IMR-90 (cell line): ENCODE measurements around the gene CACNA2D3. TPM values are rescaled to one million over a fixed set of nuclear protein-coding genes. Genes with fewer than 3 reads are reported as not detected.

Source experiments
- ATAC-seq: fragments of 200-7000 bp; cut with Tn5 transposase; 2 replicates; pipeline ENCODE4 v1.9.1; 2020; ENCODE audit warnings: low read depth, mild to moderate bottlenecking, moderate library complexity
- BruUV-seq: library from RNA; stranded (reverse); fragments of 400-500 nt; replicated peaks from 2 replicates; lab custom pipeline; 2021; lab: Mats Ljungman, UMichigan
- CTCF ChIA-PET: fragments of 300-600 bp; formaldehyde crosslinking; extraction: SDS; loops from one replicate; lab custom pipeline; 2021; ENCODE audit warnings: antibody characterized with exemption; lab: Yijun Ruan, JAX
- POLR2A ChIA-PET: fragments of 300-600 bp; sonication (Branson Sonifier 250); formaldehyde crosslinking; loops from one replicate; lab custom pipeline; 2022; ENCODE audit warnings: antibody characterized with exemption; ENCODE audit not compliant: unreplicated experiment; lab: Charles Lee
- DNase-seq: peaks from one replicate; pipeline ENCODE4 v3.0.0; 2013
- H2AFZ ChIP-seq: replicated peaks from 2 replicates; pipeline ENCODE3; 2013; ENCODE audit warnings: low read length, mild to moderate bottlenecking; ENCODE audit not compliant: poor library complexity
- H2AK5ac ChIP-seq: 2 replicates; pipeline ENCODE4 v1.6.1; 2013; ENCODE audit warnings: low read depth, low read length, inconsistent platforms
- H2AK9ac ChIP-seq: replicated peaks from 2 replicates; pipeline ENCODE3; 2013; ENCODE audit warnings: mild to moderate bottlenecking, low read depth, low read length, moderate library complexity; ENCODE audit not compliant: poor library complexity
- H2BK120ac ChIP-seq: 2 replicates; pipeline ENCODE4 v1.6.1; 2013; ENCODE audit warnings: low read depth, low read length, inconsistent platforms
- H2BK15ac ChIP-seq: 3 replicates; pipeline ENCODE4 v1.6.1; 2013; ENCODE audit warnings: low read depth, low read length, inconsistent platforms
- H2BK20ac ChIP-seq: 2 replicates; pipeline ENCODE4 v1.6.1; 2013; ENCODE audit warnings: low read depth, mild to moderate bottlenecking, inconsistent platforms, low read length, moderate library complexity
- H2BK5ac ChIP-seq: 2 replicates; pipeline ENCODE4 v1.6.1; 2013; ENCODE audit warnings: mild to moderate bottlenecking, low read depth, low read length, inconsistent platforms; ENCODE audit not compliant: poor library complexity, severe bottlenecking
- H3K14ac ChIP-seq: replicated peaks from 2 replicates; pipeline ENCODE4 v1.6.1; 2013; ENCODE audit warnings: low read depth, low read length, inconsistent platforms
- H3K18ac ChIP-seq: 2 replicates; pipeline ENCODE4 v1.6.1; 2013; ENCODE audit warnings: low read depth, low read length, control low read depth
- H3K23ac ChIP-seq: 2 replicates; pipeline ENCODE4 v1.6.1; 2013; ENCODE audit warnings: low read depth, low read length, inconsistent platforms
- H3K27ac ChIP-seq: 2 replicates; pipeline ENCODE4 v1.5.1; 2013; ENCODE audit warnings: mild to moderate bottlenecking, control low read depth, low read length; ENCODE audit not compliant: insufficient read depth
- H3K27me3 ChIP-seq: 2 replicates; pipeline ENCODE4 v1.6.1; 2013; ENCODE audit warnings: low read length; ENCODE audit not compliant: control insufficient read depth, insufficient read depth
- H3K36me3 ChIP-seq: 2 replicates; pipeline ENCODE4 v1.6.1; 2013; ENCODE audit warnings: low read length, mixed read lengths; ENCODE audit not compliant: control insufficient read depth, insufficient read depth
- H3K4ac ChIP-seq: 2 replicates; pipeline ENCODE4 v1.6.1; 2013; ENCODE audit warnings: low read depth, low read length, inconsistent platforms
- H3K4me1 ChIP-seq: 2 replicates; pipeline ENCODE4 v1.6.1; 2013; ENCODE audit warnings: low read length, mixed read lengths; ENCODE audit not compliant: control insufficient read depth, insufficient read depth
- H3K4me2 ChIP-seq: 2 replicates; pipeline ENCODE4 v1.6.1; 2013; ENCODE audit warnings: low read depth, mild to moderate bottlenecking, control low read depth, low read length, moderate library complexity
- H3K4me3 ChIP-seq: 2 replicates; pipeline ENCODE4 v1.5.1; 2013; ENCODE audit warnings: low read depth, mild to moderate bottlenecking, control low read depth, low read length, moderate library complexity; ENCODE audit not compliant: insufficient read depth
- H3K56ac ChIP-seq: 2 replicates; pipeline ENCODE4 v1.6.1; 2013; ENCODE audit warnings: low read length, inconsistent platforms; ENCODE audit not compliant: insufficient read depth; ENCODE audit errors: extremely low read depth
- H3K79me1 ChIP-seq, 2 experiments: 2 replicates each; pipeline ENCODE4 v1.6.1; 2013; ENCODE audit warnings: low read length in 2 of 2, inconsistent platforms in 1 of 2, low read depth in 1 of 2
- H3K9ac ChIP-seq: 2 replicates; pipeline ENCODE4 v1.6.1; 2013; ENCODE audit warnings: low read depth, low read length, control low read depth
- H3K9me1 ChIP-seq: 2 replicates; pipeline ENCODE4 v1.6.1; 2013; ENCODE audit warnings: low read length, inconsistent platforms; ENCODE audit not compliant: insufficient read depth
- H3K9me3 ChIP-seq: 2 replicates; pipeline ENCODE4 v1.6.1; 2013; ENCODE audit warnings: low read length; ENCODE audit not compliant: control insufficient read depth, insufficient read depth
- H4K20me1 ChIP-seq: 2 replicates; pipeline ENCODE4 v1.6.1; 2013; ENCODE audit warnings: low read length, inconsistent platforms; ENCODE audit not compliant: insufficient read depth
- H4K5ac ChIP-seq: 2 replicates; pipeline ENCODE4 v1.6.1; 2013; ENCODE audit warnings: mild to moderate bottlenecking, low read depth, low read length, control low read depth
- H4K8ac ChIP-seq, 2 experiments: 2 replicates each; pipeline ENCODE4 v1.6.1; 2013; ENCODE audit warnings: low read depth in 2 of 2, low read length in 2 of 2, control low read depth in 1 of 2, inconsistent platforms in 1 of 2
- H4K91ac ChIP-seq: 2 replicates; pipeline ENCODE4 v1.6.1; 2013; ENCODE audit warnings: low read depth, low read length, inconsistent platforms; ENCODE audit not compliant: insufficient read depth
- CEBPB ChIP-seq: IDR thresholded peaks from 2 replicates; pipeline ENCODE4 v1.6.1; 2012; ENCODE audit warnings: low read depth, low read length, improper control_type of control experiment
- FOS ChIP-seq: fragments of 150-350 bp; IDR thresholded peaks from 2 replicates; pipeline ENCODE4 v1.6.1; 2016; ENCODE audit warnings: low read depth, low read length
- MXI1 ChIP-seq: IDR thresholded peaks from 2 replicates; pipeline ENCODE4 v1.6.1; 2012; ENCODE audit warnings: low read depth, mild to moderate bottlenecking, low read length, moderate library complexity, borderline replicate concordance
- WGBS, 2 experiments: methylation state at CpG; one replicate each; pipeline versions ENCODE4 v1.1.5 to v1.1.7; 2013; ENCODE audit warnings: missing lambda C conversion rate in 2 of 2; ENCODE audit not compliant: insufficient read length in 1 of 2; ENCODE audit errors: extremely low coverage in 2 of 2; 5-methylcytosine and 5-hydroxymethylcytosine counted together
- dilution Hi-C: fragments of 300-500 bp; cut with HindIII; formaldehyde crosslinking; loops from one replicate; pipeline ENCODE4 v1.14.3; 2018; ENCODE audit warnings: low sequenced_read_pairs; ENCODE audit not compliant: unreplicated experiment
- in situ Hi-C: fragments of 300-500 bp; cut with MboI; formaldehyde crosslinking; loops from 3 replicates; pipeline ENCODE4 v1.14.3; 2019; ENCODE audit warnings: low sequenced_read_pairs, inconsistent platforms, mixed read lengths
- intact Hi-C: fragments of 100-400 bp; cut with micrococcal nuclease; formaldehyde crosslinking; loops from 2 replicates; pipeline ENCODE4 v1.10.0; 2022
- polyA plus RNA-seq, 3 experiments: library from polyadenylated mRNA; depleted of rRNA; stranded (reverse); fragments of >200 nt; gene quantifications; 2 replicates each; pipeline ENCODE4 v1.2.3, GENCODE V29; 2012; ENCODE audit warnings: low replicate concordance in 1 of 3
- total RNA-seq: library from RNA; depleted of rRNA; stranded (reverse); fragments of >200 nt; gene quantifications from 2 replicates; pipeline ENCODE4 v1.2.3, GENCODE V29; 2012

CACNA2D3 gene
- total and polyA plus RNA-seq, 2 of the 4 experiments (the other 2 are of a cell fraction), result 0.36 to 0.41 TPM

GRCh38 chr3:54967731-54968161 lies 845.4 kb downstream of the CACNA2D3 start:
- peak overlapping the region; percentile 83 for H2BK120ac ChIP-seq
- H3K9me1 ChIP-seq, result peaks cover 25% of the 10 kb centered on the region
- in situ Hi-C loops, result no loop called here
- no CpG with 5 or more reads among the region's 1 CpG for WGBS, 2 experiments
- H4K8ac ChIP-seq, result peak overlapping the region; percentile 46 to 56; a peak in 2 of 4 replicates
- no peak overlapping the region; the same call in 1 of the 2 replicates for H3K23ac ChIP-seq
- TF ChIP-seq MXI1 (no peak), FOS (peak; percentile 35; the same call in 1 of the 2 replicates), CEBPB (peak; percentile 82)
- peak overlapping the region; percentile 77 for H4K91ac ChIP-seq
- H3K4me2 ChIP-seq, result 0 out of 2 replicates have a peak overlapping the region, but pooled peaks have one; percentile 48
- no peaks in the 10 kb centered on the region for H3K27me3 ChIP-seq
- H3K56ac ChIP-seq, result peak overlapping the region; percentile 61; the same call in 1 of the 2 replicates
- 0 out of 2 replicates have a peak overlapping the region, but pooled peaks have one; percentile 32 for H2AK5ac ChIP-seq
- CTCF ChIA-PET, result interaction anchor here (0.6 kb wide), 2 partner anchors 92 to 97 kb away, joined by 3 read pairs; no protein-coding TSS in a partner anchor
- H3K27ac ChIP-seq, result 0 out of 2 replicates have a peak overlapping the region, but pooled peaks have one; percentile 20
- peaks cover 33% of the 10 kb centered on the region for H3K4me1 ChIP-seq
- no TSS peak for BruUV-seq
- H3K9me3 ChIP-seq, result no peaks in the 10 kb centered on the region
- intact Hi-C loops, result loop anchor here (5.0 kb wide), 1 partner anchor 200 kb away; no protein-coding TSS in a partner anchor
- H2BK5ac ChIP-seq, result peak overlapping the region; percentile 90
- H2BK20ac ChIP-seq, result peak overlapping the region; percentile 76
- no peak overlapping the region for H3K9ac ChIP-seq
- H3K36me3 ChIP-seq, result no peaks in the 10 kb centered on the region
- peak; percentile 90 for DNase-seq
- H3K4me3 ChIP-seq, result no peak overlapping the region
- no peaks in the 10 kb centered on the region for H4K20me1 ChIP-seq
- H3K4ac ChIP-seq, result peak overlapping the region; percentile 46
- H2AFZ ChIP-seq, result no peak overlapping the region
- peak overlapping the region; percentile 83 for H3K18ac ChIP-seq
- peak overlapping the region; percentile 57; the same call in 1 of the 3 replicates for H2BK15ac ChIP-seq
- peak; percentile 22; the same call in 1 of the 2 replicates for ATAC-seq
- dilution Hi-C loops, result no loop called here
- H2AK9ac ChIP-seq, result no peak overlapping the region
- H4K5ac ChIP-seq, result peak overlapping the region; percentile 66; the same call in 1 of the 2 replicates
- no peaks in the 10 kb centered on the region; a peak in 1 of 4 replicates for H3K79me1 ChIP-seq
- peak overlapping the region; percentile 63; the same call in 1 of the 2 replicates for H3K14ac ChIP-seq
- POLR2A ChIA-PET, result no interaction called here
